GM21723 (cell line): ENCODE data around the gene TMEM47.

Experiments
- ATAC-seq: cut with Tn5 transposase; IDR thresholded peaks from one replicate; pipeline ENCODE4 v1.9.1; 2021; ENCODE audit warnings: mild to moderate bottlenecking, moderate library complexity; ENCODE audit not compliant: unreplicated experiment

Gene TMEM47

GRCh38 chrX:34586346-34586911 lies 70.7 kb downstream of the TMEM47 start:
- ATAC-seq, result no peak

GRCh38 chrX:34585561-34585960 lies 71.5 kb downstream of the TMEM47 start:
- no peak for ATAC-seq

DNA sequence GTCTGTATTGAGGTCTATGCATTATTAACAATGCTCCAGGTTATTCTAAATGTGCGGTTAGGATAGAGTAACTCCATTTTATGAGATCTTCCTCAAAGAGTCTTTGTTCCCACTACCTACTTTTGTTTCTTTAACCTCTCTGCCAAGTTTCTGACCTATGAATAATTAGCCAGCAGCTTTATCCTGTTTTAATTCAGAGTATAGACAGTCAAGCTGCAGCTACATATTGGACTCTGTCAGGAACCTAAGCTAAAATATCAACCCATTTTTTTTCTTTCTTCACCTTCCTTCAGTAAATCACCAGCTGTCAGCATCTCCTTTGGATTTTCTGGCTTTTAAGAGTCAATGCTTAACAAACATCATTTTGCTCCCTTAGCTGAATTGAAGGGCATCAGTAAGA lies 72.3 kb downstream of the TMEM47 start:
- ATAC-seq, result no peak

GRCh38 chrX:34580069-34580468 lies 77.0 kb downstream of the TMEM47 start:
- ATAC-seq, result no peak

DNA sequence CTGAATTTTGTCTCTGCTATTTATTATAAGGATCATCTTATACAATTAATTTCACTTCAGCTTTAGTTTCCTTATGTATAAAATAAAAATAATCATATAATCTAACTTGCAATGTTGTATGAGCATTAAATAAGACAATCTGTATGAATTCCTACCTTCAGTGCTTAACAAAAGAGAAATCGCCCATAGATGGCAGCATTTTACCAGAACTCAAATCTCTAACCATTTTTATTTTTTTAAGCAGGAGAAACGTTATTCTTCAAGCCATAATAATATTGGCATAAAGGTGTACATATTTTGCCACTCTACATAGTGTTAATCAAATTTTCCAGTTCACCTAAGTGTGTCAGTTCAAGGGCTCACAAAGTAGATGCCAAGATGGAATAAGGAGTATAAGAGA lies 78.8 kb downstream of the TMEM47 start:
- no peak for ATAC-seq
